Measurements from ENCODE around the gene GPATCH4.

- TF ChIP-seq CTCF (IDR thresholded peaks at IDR 0.05; ENCODE audit: low read depth, low read length, missing input control) (no peak), MAX (IDR thresholded peaks at IDR 0.05) (no peak), RAD21 (IDR thresholded peaks at IDR 0.05) (no peak), JUND (IDR thresholded peaks at IDR 0.05) (no peak), ZBTB33 (IDR thresholded peaks at IDR 0.05) (no peak), GABPA (IDR thresholded peaks at IDR 0.05 in 1 of 2, conservative IDR thresholded peaks at IDR 0.05 in 1 of 2) (no peak), NR2F2 (IDR thresholded peaks at IDR 0.05) (no peak)
Measured at GRCh38 chr1:156623946-156624813, 22.9 kb upstream of the GPATCH4 start.

All from liver (tissue), 3 donors.